WI38 (cell line): Measurements from ENCODE around the gene NPIPA7.
"Not testable (repeated sequence)": the region's sequence is repeated elsewhere in the genome, so short reads cannot be mapped to it uniquely, and the experiment has no call there.

ENCODE experiments used
- H3K4me3 ChIP-seq: 2 replicates; pipeline ENCODE4 v1.5.1; 2011; ENCODE audit warnings: low read depth, mild to moderate bottlenecking, control low read depth, low read length

Gene NPIPA7

DNA sequence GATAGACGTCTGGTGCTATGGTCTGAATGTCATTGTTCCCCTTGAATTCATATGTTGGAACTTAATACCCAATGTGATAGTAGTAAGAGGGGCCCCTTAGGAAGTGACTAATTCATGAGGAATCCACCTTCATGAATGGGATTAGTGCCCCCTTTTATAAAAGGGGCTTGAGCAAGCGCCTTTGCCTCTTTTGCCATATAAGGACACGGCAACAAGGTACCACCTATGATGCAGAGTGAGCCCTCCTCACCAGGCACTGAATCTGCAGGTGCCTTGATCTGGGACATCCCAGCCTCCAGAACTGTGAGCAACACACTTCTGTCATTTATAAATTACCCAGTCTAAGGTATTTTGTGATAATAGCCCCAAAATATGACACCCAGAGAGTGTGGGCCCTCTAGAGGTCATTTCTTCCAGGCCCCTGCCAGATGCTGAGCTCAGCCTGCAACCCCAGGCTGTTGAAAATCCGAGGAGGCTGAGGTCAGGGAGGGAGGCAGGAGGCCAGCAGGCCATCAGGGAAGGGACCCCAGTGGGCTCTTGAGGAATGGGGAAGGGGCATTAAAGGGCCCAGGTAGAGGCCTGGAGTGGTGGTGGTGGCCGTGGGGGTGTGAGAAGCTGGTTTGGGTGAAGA lies 39.1 kb downstream of the NPIPA7 start:
- not testable (repeated sequence) for H3K4me3 ChIP-seq

DNA sequence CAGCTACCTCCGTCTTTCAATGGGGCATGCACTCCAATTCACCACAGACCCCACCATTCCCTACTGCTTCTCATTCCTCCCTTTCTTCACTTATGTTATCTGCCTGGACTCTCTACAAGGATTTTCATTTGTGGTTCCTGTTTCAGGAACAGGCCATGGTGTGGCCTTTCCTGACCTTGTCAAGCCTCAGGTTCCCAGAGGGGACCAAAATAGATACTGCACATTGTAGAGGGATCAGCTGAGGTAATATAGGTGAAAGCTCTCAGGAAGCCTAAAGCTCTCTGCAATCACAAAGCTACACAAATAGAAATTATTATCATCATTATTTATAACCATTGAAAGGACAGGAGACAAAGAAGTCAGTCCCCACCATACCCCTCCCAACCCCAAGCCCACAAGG lies 41.6 kb downstream of the NPIPA7 start:
- not testable (repeated sequence) for H3K4me3 ChIP-seq

DNA sequence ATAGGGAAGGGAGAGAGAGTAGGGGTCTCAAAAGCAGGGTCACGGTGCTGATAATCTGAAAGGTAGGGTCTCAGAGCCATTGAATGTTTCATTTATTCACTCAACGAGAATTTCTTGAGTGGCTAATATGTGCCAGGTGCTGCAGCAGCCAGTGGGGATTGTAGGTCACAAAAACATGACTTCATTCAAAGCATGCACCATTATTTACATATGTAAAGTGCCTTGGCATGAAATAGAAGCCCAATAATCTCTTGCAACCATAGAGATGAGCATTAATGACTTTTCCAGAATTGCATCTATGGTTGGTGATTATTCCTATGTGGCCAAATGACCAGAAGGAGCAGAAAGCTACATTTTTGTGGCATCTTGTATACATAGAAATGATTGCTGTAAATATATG lies 46.2 kb downstream of the NPIPA7 start:
- H3K4me3 ChIP-seq: not testable (repeated sequence)

DNA sequence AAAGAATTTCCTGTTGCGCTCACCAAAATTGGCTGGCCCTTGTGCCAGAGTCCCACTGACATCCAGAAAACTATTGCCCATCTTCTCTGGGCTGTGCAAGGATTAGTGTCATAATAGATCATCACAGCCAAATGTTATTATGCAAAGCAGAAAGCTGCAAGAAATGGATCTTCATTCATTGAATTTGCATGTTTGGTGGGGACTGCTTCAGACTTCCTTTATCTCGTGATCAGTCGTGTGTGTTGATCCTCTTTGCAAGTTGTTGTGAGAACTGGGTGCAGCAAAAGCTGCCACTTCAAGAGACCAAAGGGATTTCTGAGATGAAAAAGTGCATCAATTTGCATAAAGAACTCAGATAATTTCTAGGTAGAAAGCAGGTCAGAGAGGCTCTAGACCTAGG lies 52.2 kb downstream of the NPIPA7 start:
- H3K4me3 ChIP-seq: not testable (repeated sequence)

- not testable (repeated sequence) for H3K4me3 ChIP-seq
Observed at GRCh38 chr16:16434711-16435110, 55.8 kb downstream of the NPIPA7 start.

- not testable (repeated sequence) for H3K4me3 ChIP-seq
Observed at GRCh38 chr16:16441401-16441800, 62.5 kb downstream of the NPIPA7 start.
